Measurements from ENCODE around the gene IMPG1. TPM values are rescaled to one million over a fixed set of nuclear protein-coding genes. Genes with fewer than 3 reads are reported as not detected.

IMPG1 gene
- not detected in 2 replicates for total RNA-seq

GRCh38 chr6:76072562-76072961 lies at the start of gene IMPG1:
Gene IMPG1, minus strand, starts transcription at chr6:76072662. Its CDS starts 174 bp downstream, at chr6:76072488.

Small RNA genes lying within 50 kb of the gene (small RNA-seq; reads per million reads assigned to genes)
- gene RF00019 (not detected), gene RNU6-248P (not detected)

All from articular chondrocyte of knee joint (primary cell).